HepG2 (cell line): ENCODE results near the gene MTIF3. TPM values are rescaled to one million over a fixed set of nuclear protein-coding genes. Genes with fewer than 3 reads are reported as not detected.

Experiments
- ATAC-seq: fragments of 200-7000 bp; cut with Tn5 transposase; 3 replicates; pipeline ENCODE4 v1.9.1; 2020; ENCODE audit warnings: mild to moderate bottlenecking, moderate library complexity
- BruUV-seq: library from RNA; stranded (reverse); fragments of 400-500 nt; replicated peaks from 2 replicates; lab custom pipeline; 2021; lab: Mats Ljungman, UMichigan
- CTCF ChIA-PET: fragments of 300-600 bp; formaldehyde crosslinking; extraction: SDS; loops from one replicate; lab custom pipeline; 2021; ENCODE audit warnings: low total read pairs, inconsistent platforms, low intra/inter-chr PET ratio; lab: Yijun Ruan, JAX
- POLR2A ChIA-PET: fragments of 350-600 bp; sonication (Branson Sonifier 250); formaldehyde crosslinking; loops from one replicate; lab custom pipeline; 2020; ENCODE audit warnings: antibody characterized with exemption, inconsistent platforms; lab: Yijun Ruan, JAX
- DNase-seq: peaks from one replicate; pipeline ENCODE4 v3.0.0-alpha.2; 2015; ENCODE audit warnings: low spot score
- FAIRE-seq: peaks from 3 replicates; lab custom pipeline; 2011; peaks lifted over from hg19 to GRCh38; lab: Jason Lieb, UNC
- H2AFZ ChIP-seq: one replicate; pipeline ENCODE4 v1.6.1; 2011; ENCODE audit warnings: low read length, inconsistent platforms
- H3K27ac ChIP-seq: fragments of 300-600 bp; 3 replicates; pipeline ENCODE4 v1.8.0; 2011; ENCODE audit warnings: mixed run types, mild to moderate bottlenecking, mixed read lengths, low read length, inconsistent platforms; ENCODE audit not compliant: insufficient read depth; ENCODE audit errors: extremely low read length
- H3K27me3 ChIP-seq, 2 experiments: fragments of 200-600 bp in 1 of 2; 2 replicates in 1 of 2; 3 replicates in 1 of 2; pipeline versions ENCODE4 v1.6.0 to v1.8.0; 2011; ENCODE audit warnings: low read length in 2 of 2, mild to moderate bottlenecking in 2 of 2, moderate library complexity in 2 of 2, inconsistent platforms in 1 of 2; ENCODE audit not compliant: insufficient read depth in 2 of 2, control insufficient read depth in 1 of 2
- H3K36me3 ChIP-seq, 2 experiments: fragments of 200-600 bp in 1 of 2; replicated peaks in 1 of 2; 2 replicates in 1 of 2; 3 replicates in 1 of 2; pipeline versions ENCODE4 v1.5.1 to v1.8.0; 2011; ENCODE audit warnings: low read length in 2 of 2, inconsistent platforms in 1 of 2; ENCODE audit not compliant: insufficient read depth in 2 of 2, control insufficient read depth in 1 of 2
- H3K4me1 ChIP-seq: 2 replicates; pipeline ENCODE4 v1.5.1; 2012; ENCODE audit warnings: low read length, inconsistent platforms; ENCODE audit not compliant: insufficient read depth
- H3K4me2 ChIP-seq: 2 replicates; pipeline ENCODE4 v1.6.0; 2011; ENCODE audit warnings: low read depth, low read length, inconsistent platforms
- H3K4me3 ChIP-seq, 3 experiments: fragments of 200-600 bp in 1 of 3; sonication (generic), shearing (Covaris generic) in 1 of 3; replicated peaks in 1 of 3; 2 replicates each; pipeline ENCODE4 v1.5.1; 2011 to 2016; ENCODE audit warnings: low read length in 3 of 3, inconsistent platforms in 2 of 3, low read depth in 2 of 3, mild to moderate bottlenecking in 2 of 3, control low read depth in 1 of 3, mixed read lengths in 1 of 3; ENCODE audit not compliant: insufficient read depth in 1 of 3
- H3K79me2 ChIP-seq: one replicate; pipeline ENCODE4 v1.6.1; 2011; ENCODE audit warnings: low read length, inconsistent platforms; ENCODE audit not compliant: insufficient read depth
- H3K9ac ChIP-seq: 2 replicates; pipeline ENCODE4 v1.6.0; 2011; ENCODE audit warnings: mild to moderate bottlenecking, low read depth, low read length, inconsistent platforms; ENCODE audit not compliant: insufficient read depth
- H3K9me3 ChIP-seq: 2 replicates; pipeline ENCODE4 v1.5.1; 2012; ENCODE audit warnings: mild to moderate bottlenecking, low read length
- H4K20me1 ChIP-seq: 2 replicates; pipeline ENCODE4 v1.6.0; 2011; ENCODE audit warnings: inconsistent platforms, mild to moderate bottlenecking, low read length, moderate library complexity; ENCODE audit not compliant: insufficient read depth
- ATAD3A ChIP-seq: sonication (generic); formaldehyde crosslinking; IDR thresholded peaks from 2 replicates; pipeline ENCODE4 v1.4.0; 2020; ENCODE audit warnings: missing genetic modification reagents
- LRRFIP1 ChIP-seq: sonication (generic); formaldehyde crosslinking; conservative IDR thresholded peaks from 2 replicates; pipeline ENCODE4 v1.4.0; 2020; ENCODE audit warnings: missing genetic modification reagents
- NFE2L1 ChIP-seq: sonication (generic); formaldehyde crosslinking; IDR thresholded peaks from 2 replicates; pipeline ENCODE4 v1.4.0; 2020; ENCODE audit warnings: missing genetic modification reagents, mild to moderate bottlenecking, borderline replicate concordance
- THAP7 ChIP-seq: sonication (generic); formaldehyde crosslinking; IDR thresholded peaks from 2 replicates; pipeline ENCODE4 v1.8.1; 2023; ENCODE audit warnings: mild to moderate bottlenecking, missing genetic modification reagents
- ZC3H4 ChIP-seq: sonication (generic); formaldehyde crosslinking; IDR thresholded peaks from 2 replicates; pipeline ENCODE4 v1.4.0; 2020; ENCODE audit warnings: missing genetic modification reagents, borderline replicate concordance
- ZFYVE20 ChIP-seq: sonication (generic); formaldehyde crosslinking; IDR thresholded peaks from 2 replicates; pipeline ENCODE4 v1.8.0; 2023; ENCODE audit warnings: low read depth, mild to moderate bottlenecking, moderate library complexity, missing genetic modification reagents, borderline replicate concordance
- ZNF230 ChIP-seq: sonication (generic); formaldehyde crosslinking; IDR thresholded peaks from 2 replicates; pipeline ENCODE4 v1.4.0; 2020; ENCODE audit warnings: mild to moderate bottlenecking, missing genetic modification reagents
- ZNF501 ChIP-seq: sonication (generic); formaldehyde crosslinking; IDR thresholded peaks from 2 replicates; pipeline ENCODE4 v1.5.1; 2020; ENCODE audit warnings: mild to moderate bottlenecking, moderate library complexity, missing genetic modification reagents
- ZNF670 ChIP-seq: sonication (generic); formaldehyde crosslinking; IDR thresholded peaks from 2 replicates; pipeline ENCODE4 v1.8.0; 2022; ENCODE audit warnings: mild to moderate bottlenecking, missing genetic modification reagents, borderline replicate concordance
- WGBS: methylation state at CpG from one replicate; pipeline ENCODE4 v1.1.6; 2017; ENCODE audit warnings: low lambda C conversion rate; 5-methylcytosine and 5-hydroxymethylcytosine counted together
- in situ Hi-C: cut with HindIII; loops from 2 replicates; pipeline ENCODE4 v1.10.0; 2017; ENCODE audit warnings: low pct_unique_long_range_greater_than_20kb; ENCODE audit not compliant: extremely low pct_ligation_motif_present
- intact Hi-C: fragments of 100-400 bp; cut with micrococcal nuclease; formaldehyde crosslinking; loops from one replicate; pipeline ENCODE4 v1.10.0; 2022; ENCODE audit not compliant: unreplicated experiment
- polyA plus RNA-seq, 8 experiments: library from polyadenylated mRNA; depleted of rRNA in 3 of 8; stranded (reverse) in 7 of 8; unstranded in 1 of 8; fragments of >200 nt; fragmentation: Illumina TruSeq in 4 of 8; extraction: Trizol in 4 of 8; gene quantifications; 2 replicates each; pipeline versions ENCODE4 v1.2.1 to v1.2.3, GENCODE V29; 2011 to 2016; ENCODE audit warnings: low read depth in 4 of 8, missing spikeins in 1 of 8, mixed read lengths in 1 of 8; ENCODE audit not compliant: insufficient read depth in 1 of 8
- total RNA-seq, 5 experiments: library from RNA; depleted of rRNA; stranded (reverse); fragments of >200 nt; fragmentation: Illumina TruSeq; extraction: Trizol; gene quantifications; 2 replicates each; pipeline ENCODE4 v1.2.3, GENCODE V29; 2016; ENCODE audit warnings: low read depth in 1 of 5
- TF ChIP-seq, protein P1 (sequence below): IDR thresholded peaks from 2 replicates; pipeline ENCODE4 v1.6.1; 2016; ENCODE audit warnings: low read depth, control low read depth
- TF ChIP-seq, protein P2 (sequence below): IDR thresholded peaks from 2 replicates; pipeline ENCODE4 v1.6.1; 2016; ENCODE audit warnings: missing compliant biosample characterization, missing genetic modification reagents, borderline replicate concordance
- TF ChIP-seq, protein P3 (sequence below), 2 experiments: fragments of 450-650 bp in 1 of 2; sonication (generic) in 1 of 2; formaldehyde crosslinking; IDR thresholded peaks; 2 replicates each; pipeline versions ENCODE4 v1.5.0 to v1.8.0; 2020 to 2022; ENCODE audit warnings: mild to moderate bottlenecking in 1 of 2, missing genetic modification reagents in 1 of 2

MTIF3 gene
- total and polyA plus RNA-seq, 2 of the 13 experiments (the other 11 are each of a cell fraction or from before 2014, with no cell fraction given) = 33.7 to 40.6 TPM

DNA sequence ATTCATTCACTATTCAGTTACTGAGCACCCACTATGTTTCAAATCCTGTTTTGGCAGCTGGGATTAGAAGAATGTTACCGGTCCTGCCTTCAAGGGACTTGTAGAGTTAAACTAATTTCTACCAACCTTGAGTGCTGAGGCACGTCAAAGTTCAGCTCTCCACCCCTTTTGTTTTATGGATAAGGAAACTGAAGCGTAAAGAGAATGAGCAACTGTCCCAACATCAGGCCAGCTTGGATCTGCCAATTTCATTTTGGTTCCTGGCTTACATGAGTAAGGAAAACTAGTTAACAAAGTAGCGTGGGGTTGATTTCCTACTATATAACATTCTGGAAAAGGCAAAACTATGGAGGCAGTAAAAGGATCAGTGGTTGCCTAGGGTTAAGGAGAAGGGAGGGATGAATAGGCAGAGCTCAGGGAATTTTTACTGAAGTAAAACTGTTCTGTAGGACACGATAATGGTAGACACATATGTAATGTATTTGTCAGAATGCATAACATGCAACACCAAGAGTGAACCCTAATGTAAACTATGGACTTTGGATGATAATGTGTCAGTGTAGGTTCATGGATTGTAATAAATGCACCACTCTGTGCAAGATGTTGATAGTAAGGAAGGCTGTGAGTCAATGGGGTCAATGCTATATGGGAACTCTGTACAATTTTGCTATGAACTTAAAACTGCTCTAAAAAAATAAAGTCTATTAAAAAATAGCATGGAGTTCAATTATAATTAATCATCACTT, 19.9 kb upstream of the MTIF3 start:
- in situ Hi-C loops = no loop called here

More for the DNA sequence above, 19.9 kb upstream of the MTIF3 start:
- H3K4me3 ChIP-seq = no peak overlapping the region
- no peak overlapping the region for H2AFZ ChIP-seq
- peaks cover 14% of the 10 kb centered on the region for H3K4me1 ChIP-seq
- BruUV-seq = no TSS peak
- no peak overlapping the region for H3K9ac ChIP-seq
- intact Hi-C loops = no loop called here
- no peak for FAIRE-seq
- no peaks in the 10 kb centered on the region for H3K9me3 ChIP-seq
- CTCF ChIA-PET = no interaction called here
- POLR2A ChIA-PET = interaction anchor here (0.6 kb wide), 1 partner anchor 14 kb away, joined by 3 read pairs; no protein-coding TSS in a partner anchor
- no peaks in the 10 kb centered on the region for H3K36me3 ChIP-seq
- H3K27ac ChIP-seq = no peak overlapping the region
- no peak for DNase-seq
- no peak overlapping the region for H3K4me2 ChIP-seq
- H3K27me3 ChIP-seq = peaks cover 0 to 2% of the 10 kb centered on the region in 2 experiments; a peak in 2 of 5 replicates
- no peaks in the 10 kb centered on the region for H4K20me1 ChIP-seq
- no peak for ATAC-seq
- TF ChIP-seq ZFYVE20 (CRISPR knock-in tag) (no peak), NFE2L1 (CRISPR knock-in tag) (no peak), ZNF501 (CRISPR knock-in tag) (no peak), ZNF230 (no peak), ZC3H4 (CRISPR knock-in tag) (no peak), THAP7 (no peak), LRRFIP1 (CRISPR knock-in tag) (no peak), ZNF670 (CRISPR knock-in tag) (no peak), ATAD3A (CRISPR knock-in tag) (no peak)
- TF ChIP-seq, protein P1, sequence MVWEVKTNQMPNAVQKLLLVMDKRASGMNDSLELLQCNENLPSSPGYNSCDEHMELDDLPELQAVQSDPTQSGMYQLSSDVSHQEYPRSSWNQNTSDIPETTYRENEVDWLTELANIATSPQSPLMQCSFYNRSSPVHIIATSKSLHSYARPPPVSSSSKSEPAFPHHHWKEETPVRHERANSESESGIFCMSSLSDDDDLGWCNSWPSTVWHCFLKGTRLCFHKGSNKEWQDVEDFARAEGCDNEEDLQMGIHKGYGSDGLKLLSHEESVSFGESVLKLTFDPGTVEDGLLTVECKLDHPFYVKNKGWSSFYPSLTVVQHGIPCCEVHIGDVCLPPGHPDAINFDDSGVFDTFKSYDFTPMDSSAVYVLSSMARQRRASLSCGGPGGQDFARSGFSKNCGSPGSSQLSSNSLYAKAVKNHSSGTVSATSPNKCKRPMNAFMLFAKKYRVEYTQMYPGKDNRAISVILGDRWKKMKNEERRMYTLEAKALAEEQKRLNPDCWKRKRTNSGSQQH = no peak
- TF ChIP-seq, protein P2, sequence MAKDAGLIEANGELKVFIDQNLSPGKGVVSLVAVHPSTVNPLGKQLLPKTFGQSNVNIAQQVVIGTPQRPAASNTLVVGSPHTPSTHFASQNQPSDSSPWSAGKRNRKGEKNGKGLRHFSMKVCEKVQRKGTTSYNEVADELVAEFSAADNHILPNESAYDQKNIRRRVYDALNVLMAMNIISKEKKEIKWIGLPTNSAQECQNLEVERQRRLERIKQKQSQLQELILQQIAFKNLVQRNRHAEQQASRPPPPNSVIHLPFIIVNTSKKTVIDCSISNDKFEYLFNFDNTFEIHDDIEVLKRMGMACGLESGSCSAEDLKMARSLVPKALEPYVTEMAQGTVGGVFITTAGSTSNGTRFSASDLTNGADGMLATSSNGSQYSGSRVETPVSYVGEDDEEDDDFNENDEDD (CRISPR knock-in tag) = no peak
- TF ChIP-seq, protein P3, sequence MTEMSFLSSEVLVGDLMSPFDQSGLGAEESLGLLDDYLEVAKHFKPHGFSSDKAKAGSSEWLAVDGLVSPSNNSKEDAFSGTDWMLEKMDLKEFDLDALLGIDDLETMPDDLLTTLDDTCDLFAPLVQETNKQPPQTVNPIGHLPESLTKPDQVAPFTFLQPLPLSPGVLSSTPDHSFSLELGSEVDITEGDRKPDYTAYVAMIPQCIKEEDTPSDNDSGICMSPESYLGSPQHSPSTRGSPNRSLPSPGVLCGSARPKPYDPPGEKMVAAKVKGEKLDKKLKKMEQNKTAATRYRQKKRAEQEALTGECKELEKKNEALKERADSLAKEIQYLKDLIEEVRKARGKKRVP (CRISPR knock-in tag; IDR thresholded peaks at IDR 0.05) = no peak
- no peaks in the 10 kb centered on the region for H3K79me2 ChIP-seq
- WGBS = 10% methylated on average over 5 of the region's 5 CpGs
